SK-N-SH (cell line): ENCODE results near the gene WDR45. TPM values are rescaled to one million over a fixed set of nuclear protein-coding genes. Genes with fewer than 3 reads are reported as not detected.

ENCODE experiments used
- CTCF ChIA-PET: fragments of 300-600, 350-600 bp; formaldehyde crosslinking; extraction: SDS; loops from one replicate; lab custom pipeline; 2021; lab: Yijun Ruan, JAX
- POLR2A ChIA-PET: fragments of 350-600 bp; sonication (Branson Sonifier 250); formaldehyde crosslinking; extraction: SDS; loops from one replicate; lab custom pipeline; 2020; ENCODE audit warnings: antibody characterized with exemption, inconsistent platforms; lab: Yijun Ruan, JAX
- DNase-seq: peaks from one replicate; pipeline ENCODE4 v3.0.0; 2012
- H2AFZ ChIP-seq: fragments of 200-600 bp; sonication (generic); 2 replicates; pipeline ENCODE4 v1.8.1; 2016; ENCODE audit warnings: antibody characterized with exemption, mild to moderate bottlenecking, low read depth
- H3F3A ChIP-seq: fragments of 200-600 bp; sonication (generic); replicated peaks from 2 replicates; pipeline ENCODE3; 2016; ENCODE audit warnings: antibody characterized with exemption, mild to moderate bottlenecking; ENCODE audit not compliant: insufficient read depth
- H3K27ac ChIP-seq, 2 experiments: fragments of 200-500 bp in 1 of 2; fragments of 200-600 bp in 1 of 2; sonication (Bioruptor generic) in 1 of 2; sonication (generic), shearing (Covaris generic) in 1 of 2; 2 replicates each; pipeline versions ENCODE4 v1.5.1 to v1.6.1; 2014 to 2016; ENCODE audit warnings: low read depth in 2 of 2, inconsistent platforms in 1 of 2, low read length in 1 of 2, mild to moderate bottlenecking in 1 of 2, mixed read lengths in 1 of 2
- H3K27me3 ChIP-seq: fragments of 200-600 bp; sonication (generic), shearing (Covaris generic); 2 replicates; pipeline ENCODE4 v1.6.1; 2016; ENCODE audit warnings: mixed run types; ENCODE audit not compliant: insufficient read depth
- H3K36me3 ChIP-seq, 2 experiments: fragments of 200-500 bp in 1 of 2; fragments of 200-600 bp in 1 of 2; sonication (Bioruptor generic) in 1 of 2; sonication (generic) in 1 of 2; replicated peaks in 1 of 2; 2 replicates each; pipeline versions ENCODE3 to v1.5.1; 2014 to 2016; ENCODE audit warnings: low read length in 1 of 2, mild to moderate bottlenecking in 1 of 2; ENCODE audit not compliant: insufficient read depth in 2 of 2, control insufficient read depth in 1 of 2
- H3K4me1 ChIP-seq, 2 experiments: fragments of 200-500 bp in 1 of 2; fragments of 200-600 bp in 1 of 2; sonication (Bioruptor generic) in 1 of 2; sonication (generic), shearing (Covaris generic) in 1 of 2; 2 replicates each; pipeline versions ENCODE4 v1.5.1 to v1.6.1; 2014 to 2016; ENCODE audit warnings: low read depth in 1 of 2, low read length in 1 of 2, mixed run types in 1 of 2; ENCODE audit not compliant: insufficient read depth in 2 of 2, control insufficient read depth in 1 of 2
- H3K4me2 ChIP-seq: fragments of 200-600 bp; sonication (generic), shearing (Covaris generic); 2 replicates; pipeline ENCODE4 v1.6.1; 2017; ENCODE audit warnings: mixed run types
- H3K4me3 ChIP-seq, 2 experiments: fragments of 200-500 bp in 1 of 2; fragments of 200-600 bp in 1 of 2; sonication (Bioruptor generic) in 1 of 2; sonication (generic), shearing (Covaris generic) in 1 of 2; 2 replicates each; pipeline versions ENCODE4 v1.5.1 to v1.8.1; 2014 to 2016; ENCODE audit warnings: low read depth in 2 of 2, inconsistent platforms in 1 of 2, low read length in 1 of 2, mild to moderate bottlenecking in 1 of 2, mixed read lengths in 1 of 2, moderate library complexity in 1 of 2
- H3K79me2 ChIP-seq: fragments of 200-600 bp; sonication (generic); 2 replicates; pipeline ENCODE4 v1.8.1; 2017; ENCODE audit warnings: mild to moderate bottlenecking; ENCODE audit not compliant: insufficient read depth
- H3K9ac ChIP-seq: fragments of 200-600 bp; sonication (generic); 2 replicates; pipeline ENCODE4 v1.6.1; 2017; ENCODE audit warnings: mixed run types
- H3K9me2 ChIP-seq: fragments of 200-600 bp; sonication (generic); 2 replicates; pipeline ENCODE4 v1.6.1; 2017; ENCODE audit warnings: mixed run types
- H3K9me3 ChIP-seq: fragments of 200-600 bp; sonication (generic); 2 replicates; pipeline ENCODE4 v1.6.1; 2017; ENCODE audit warnings: mixed run types, mild to moderate bottlenecking, moderate library complexity
- H4K20me1 ChIP-seq: fragments of 200-600 bp; sonication (generic); 2 replicates; pipeline ENCODE4 v1.6.1; 2017; ENCODE audit warnings: mild to moderate bottlenecking, mixed run types; ENCODE audit not compliant: insufficient read depth
- FOXJ3 ChIP-seq: sonication (generic); formaldehyde crosslinking; IDR thresholded peaks from 2 replicates; pipeline ENCODE4 v1.5.1; 2020; ENCODE audit warnings: mild to moderate bottlenecking, missing genetic modification reagents
- IRF3 ChIP-seq: fragments of 150-350 bp; IDR thresholded peaks from 2 replicates; pipeline ENCODE4 v1.6.1; 2016; ENCODE audit warnings: mild to moderate bottlenecking, low read depth, low read length
- MEF2A ChIP-seq: IDR thresholded peaks from 2 replicates; pipeline ENCODE4 v1.4.0; 2012; ENCODE audit warnings: low read depth, borderline replicate concordance
- MXI1 ChIP-seq: IDR thresholded peaks from 2 replicates; pipeline ENCODE4 v1.6.1; 2012; ENCODE audit warnings: mild to moderate bottlenecking, low read depth, low read length, improper control_type of control experiment
- RCOR1 ChIP-seq: fragments of 150-350 bp; IDR thresholded peaks from 2 replicates; pipeline ENCODE4 v1.6.1; 2017; ENCODE audit warnings: antibody characterized with exemption, low read length
- REST ChIP-seq: IDR thresholded peaks from 2 replicates; pipeline ENCODE4 v1.6.1; 2012; ENCODE audit warnings: mild to moderate bottlenecking, low read depth, low read length, moderate library complexity
- WGBS: methylation state at CpG from one replicate; pipeline ENCODE4 v1.1.6; 2017; ENCODE audit warnings: low lambda C conversion rate; 5-methylcytosine and 5-hydroxymethylcytosine counted together
- polyA plus RNA-seq, 3 experiments: library from polyadenylated mRNA; depleted of rRNA; stranded (reverse); fragments of >200 nt; gene quantifications; 2 replicates each; pipeline ENCODE4 v1.2.3, GENCODE V29; 2012
- TF ChIP-seq, protein P1 (sequence below): IDR thresholded peaks from 2 replicates; pipeline ENCODE4 v1.4.0; 2012; ENCODE audit warnings: low read depth, borderline replicate concordance

The WDR45 gene
- polyA plus RNA-seq, 1 of the 3 experiments (the other 2 are of a cell fraction) = 108 TPM

DNA sequence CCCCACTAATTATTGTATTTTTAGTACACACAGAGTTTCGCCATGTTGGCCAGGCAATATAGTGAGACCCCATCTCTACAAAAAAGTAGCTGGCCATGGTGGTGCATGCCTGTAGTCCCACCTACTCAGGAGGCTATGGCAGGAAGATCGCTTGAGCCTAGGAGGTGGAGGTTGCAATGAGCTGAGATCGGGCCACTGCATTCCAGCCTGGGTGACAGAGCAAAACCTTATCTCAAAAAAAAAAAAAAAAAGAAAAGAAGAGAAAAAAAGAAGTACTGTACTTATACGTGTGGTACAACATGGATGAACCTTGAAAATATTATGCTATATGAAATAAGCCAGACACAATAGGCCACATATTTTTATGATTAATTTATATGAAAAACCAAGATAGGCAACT, 9.9 kb upstream of the WDR45 start:
- H3F3A ChIP-seq = no peaks in the 10 kb centered on the region
- no peaks in the 10 kb centered on the region for H3K9me3 ChIP-seq
- H3K79me2 ChIP-seq = no peaks in the 10 kb centered on the region
- peaks cover 9% of the 10 kb centered on the region; the same call in 1 of the 2 replicates for H3K27me3 ChIP-seq
- H3K4me1 ChIP-seq = no peaks in the 10 kb centered on the region
- TF ChIP-seq MEF2A (no peak), IRF3 (no peak), MXI1 (no peak), FOXJ3 (CRISPR knock-in tag) (no peak), REST (no peak), RCOR1 (no peak)
- TF ChIP-seq, protein P1, sequence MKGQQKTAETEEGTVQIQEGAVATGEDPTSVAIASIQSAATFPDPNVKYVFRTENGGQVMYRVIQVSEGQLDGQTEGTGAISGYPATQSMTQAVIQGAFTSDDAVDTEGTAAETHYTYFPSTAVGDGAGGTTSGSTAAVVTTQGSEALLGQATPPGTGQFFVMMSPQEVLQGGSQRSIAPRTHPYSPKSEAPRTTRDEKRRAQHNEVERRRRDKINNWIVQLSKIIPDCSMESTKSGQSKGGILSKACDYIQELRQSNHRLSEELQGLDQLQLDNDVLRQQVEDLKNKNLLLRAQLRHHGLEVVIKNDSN = no peak
- H3K27ac ChIP-seq = no peak overlapping the region
- 42% methylated on average over 4 of the region's 4 CpGs for WGBS
- ChIA-PET CTCF (no interaction called here), POLR2A (no interaction called here)
- no peak overlapping the region for H3K4me2 ChIP-seq
- H3K9me2 ChIP-seq = no peaks in the 10 kb centered on the region
- no peaks in the 10 kb centered on the region for H4K20me1 ChIP-seq
- no peaks in the 10 kb centered on the region for H3K36me3 ChIP-seq
- no peak for DNase-seq
- H2AFZ ChIP-seq = no peak overlapping the region
- no peak overlapping the region for H3K9ac ChIP-seq
- H3K4me3 ChIP-seq = no peak overlapping the region

DNA sequence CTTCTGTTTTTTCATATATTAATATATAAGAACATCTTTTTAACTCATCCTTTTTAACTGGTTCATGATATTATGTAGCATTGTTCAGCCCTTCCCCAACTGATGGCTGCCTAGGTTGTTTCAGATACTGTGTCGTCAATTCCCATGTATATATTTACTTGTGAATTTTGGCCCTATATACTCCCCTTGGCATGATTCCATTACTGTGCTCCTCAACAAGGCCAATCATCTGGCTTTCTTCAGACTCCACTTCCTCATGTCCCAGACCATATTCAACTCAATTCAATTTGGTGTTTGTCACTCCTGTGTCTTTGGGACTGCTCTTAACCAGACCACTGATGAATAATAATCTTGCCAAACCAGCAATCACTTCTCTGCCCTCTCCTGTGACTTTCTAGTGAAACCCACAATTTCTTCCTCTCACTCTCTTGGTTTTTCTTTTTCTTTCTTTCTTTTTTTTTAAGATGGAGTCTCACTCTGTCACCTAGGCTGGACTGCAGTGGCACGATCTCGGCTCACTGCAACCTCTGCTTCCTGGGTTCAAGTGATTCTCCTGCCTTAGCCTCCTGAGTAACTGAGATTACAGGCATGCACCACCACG, 2.7 kb upstream of the WDR45 start:
- Histone ChIP-seq H3F3A (no peaks in the 10 kb centered on the region), H3K79me2 (0 out of 2 replicates have a peak, but pooled peaks cover 4% of the 10 kb centered on the region), H3K4me3 (no peak overlapping the region), H3K27ac (no peak overlapping the region)
- DNase-seq = no peak
- no peak for TF ChIP-seq RCOR1
- TF ChIP-seq, all 33 proteins: peak for 0
- H3K27me3 ChIP-seq = no peaks in the 10 kb centered on the region; the same call in 1 of the 2 replicates
- CTCF ChIA-PET = no interaction called here
- POLR2A ChIA-PET = no interaction called here
- no peaks in the 10 kb centered on the region for H3K9me3 ChIP-seq
- no peaks in the 10 kb centered on the region for H3K9me2 ChIP-seq
- H4K20me1 ChIP-seq = no peaks in the 10 kb centered on the region
- no peak overlapping the region for H3K4me2 ChIP-seq
- no peak overlapping the region for H3K9ac ChIP-seq
- H2AFZ ChIP-seq = no peak overlapping the region
- 50% methylated on average over 4 of the region's 4 CpGs for WGBS
- H3K36me3 ChIP-seq = no peaks in the 10 kb centered on the region
- peaks cover 0 to 5% of the 10 kb centered on the region in 2 experiments; a peak in 1 of 4 replicates for H3K4me1 ChIP-seq
